GM12865 (cell line): ENCODE results near the gene GRK1.

Source experiments
- DNase-seq: peaks from one replicate; pipeline ENCODE4 v3.0.0; 2010; ENCODE audit warnings: low read depth
- H3K4me3 ChIP-seq: 2 replicates; pipeline ENCODE4 v1.5.1; 2011; ENCODE audit warnings: mild to moderate bottlenecking, low read depth, low read length, control low read depth
- TF ChIP-seq, protein P1 (sequence below): IDR thresholded peaks from 2 replicates; pipeline ENCODE4 v1.5.1; 2011; ENCODE audit warnings: low read length, control low read depth, low read depth, inconsistent platforms; ENCODE audit not compliant: insufficient read depth; ENCODE audit errors: missing control alignments

The GRK1 gene

DNA sequence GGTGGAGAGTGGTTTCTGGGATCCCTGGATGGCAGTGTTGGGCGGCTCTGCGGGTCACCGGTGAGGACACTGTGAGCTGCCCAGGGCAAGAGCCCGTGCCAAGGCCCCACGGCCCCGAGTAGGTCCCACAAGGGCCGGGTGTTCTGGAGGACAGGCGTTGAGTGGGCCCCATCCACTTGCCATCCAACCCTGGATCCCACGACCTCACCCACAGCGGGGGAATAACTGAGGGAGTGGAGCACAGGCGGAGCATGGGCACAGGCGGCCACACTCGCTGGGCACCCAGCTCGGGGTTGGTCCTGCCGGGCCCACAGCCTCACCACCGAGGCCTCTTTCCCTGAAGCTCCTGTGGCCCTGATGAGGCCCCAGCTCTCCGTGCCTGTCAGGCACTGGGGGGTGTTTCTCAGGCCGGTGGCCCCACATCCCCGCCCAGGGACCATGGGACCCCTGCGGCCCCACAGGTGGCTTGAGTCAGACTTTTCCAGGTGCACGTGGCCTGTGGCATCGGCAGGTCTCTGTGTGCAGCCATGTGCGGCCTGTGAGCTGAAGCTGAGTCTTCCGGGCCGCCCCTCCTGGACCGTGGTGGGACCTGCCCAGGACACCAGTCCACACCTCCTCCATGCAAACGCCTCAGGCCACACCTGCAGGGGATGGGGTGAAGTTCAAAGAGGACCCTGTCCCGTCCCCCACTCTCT, 108.6 kb downstream of the GRK1 start:
- TF ChIP-seq, protein P1, sequence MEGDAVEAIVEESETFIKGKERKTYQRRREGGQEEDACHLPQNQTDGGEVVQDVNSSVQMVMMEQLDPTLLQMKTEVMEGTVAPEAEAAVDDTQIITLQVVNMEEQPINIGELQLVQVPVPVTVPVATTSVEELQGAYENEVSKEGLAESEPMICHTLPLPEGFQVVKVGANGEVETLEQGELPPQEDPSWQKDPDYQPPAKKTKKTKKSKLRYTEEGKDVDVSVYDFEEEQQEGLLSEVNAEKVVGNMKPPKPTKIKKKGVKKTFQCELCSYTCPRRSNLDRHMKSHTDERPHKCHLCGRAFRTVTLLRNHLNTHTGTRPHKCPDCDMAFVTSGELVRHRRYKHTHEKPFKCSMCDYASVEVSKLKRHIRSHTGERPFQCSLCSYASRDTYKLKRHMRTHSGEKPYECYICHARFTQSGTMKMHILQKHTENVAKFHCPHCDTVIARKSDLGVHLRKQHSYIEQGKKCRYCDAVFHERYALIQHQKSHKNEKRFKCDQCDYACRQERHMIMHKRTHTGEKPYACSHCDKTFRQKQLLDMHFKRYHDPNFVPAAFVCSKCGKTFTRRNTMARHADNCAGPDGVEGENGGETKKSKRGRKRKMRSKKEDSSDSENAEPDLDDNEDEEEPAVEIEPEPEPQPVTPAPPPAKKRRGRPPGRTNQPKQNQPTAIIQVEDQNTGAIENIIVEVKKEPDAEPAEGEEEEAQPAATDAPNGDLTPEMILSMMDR, result no peak
- DNase-seq, result no peak

DNA sequence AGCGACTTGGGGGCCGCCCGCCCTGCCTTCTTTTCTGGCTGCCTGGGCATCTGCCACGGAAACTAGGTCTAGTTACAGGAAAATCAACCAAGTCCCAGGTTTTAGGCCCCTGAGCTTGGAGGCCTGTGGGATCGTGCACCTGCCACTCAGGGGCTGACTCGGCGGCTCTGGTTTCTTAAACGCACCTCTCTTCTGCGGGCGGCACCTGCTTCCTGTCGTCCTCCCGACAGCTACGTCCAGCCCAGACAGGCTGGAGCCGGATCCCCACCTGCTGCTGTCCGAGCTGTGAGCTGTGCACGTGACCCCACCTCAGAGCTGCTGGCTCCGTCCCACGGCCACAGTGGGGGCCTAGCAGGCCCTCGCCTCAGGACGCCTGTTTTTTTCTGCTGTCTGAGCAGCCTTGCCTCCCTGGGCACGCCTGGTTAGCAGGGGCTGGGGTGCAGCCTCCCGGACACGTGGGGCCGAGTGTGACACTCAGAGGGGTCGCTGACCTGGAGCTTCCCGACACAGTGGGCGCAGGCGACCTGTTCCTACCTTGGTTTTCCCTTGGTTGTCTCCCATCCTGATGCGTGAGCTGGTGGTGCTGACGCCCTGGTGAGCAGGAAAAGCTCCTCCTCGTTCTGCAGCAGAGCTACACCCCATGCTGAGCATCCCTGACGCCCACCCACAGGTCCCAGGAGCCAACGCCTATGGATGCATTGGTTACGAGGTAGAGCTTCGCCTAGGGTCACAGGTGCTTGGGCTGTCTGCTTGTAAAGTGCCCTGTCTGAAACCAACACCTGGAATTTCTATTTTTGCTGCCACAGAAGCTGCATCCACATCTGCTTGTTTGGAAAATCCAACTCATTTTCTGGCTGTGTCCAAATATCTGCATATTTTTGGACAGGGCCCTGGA, 109.5 kb downstream of the GRK1 start:
- no peak overlapping the region for H3K4me3 ChIP-seq
- TF ChIP-seq, protein P1, result no peak
- DNase-seq, result no peak

More for the DNA sequence above, 108.6 kb downstream of the GRK1 start:
- H3K4me3 ChIP-seq, result no peak overlapping the region

DNA sequence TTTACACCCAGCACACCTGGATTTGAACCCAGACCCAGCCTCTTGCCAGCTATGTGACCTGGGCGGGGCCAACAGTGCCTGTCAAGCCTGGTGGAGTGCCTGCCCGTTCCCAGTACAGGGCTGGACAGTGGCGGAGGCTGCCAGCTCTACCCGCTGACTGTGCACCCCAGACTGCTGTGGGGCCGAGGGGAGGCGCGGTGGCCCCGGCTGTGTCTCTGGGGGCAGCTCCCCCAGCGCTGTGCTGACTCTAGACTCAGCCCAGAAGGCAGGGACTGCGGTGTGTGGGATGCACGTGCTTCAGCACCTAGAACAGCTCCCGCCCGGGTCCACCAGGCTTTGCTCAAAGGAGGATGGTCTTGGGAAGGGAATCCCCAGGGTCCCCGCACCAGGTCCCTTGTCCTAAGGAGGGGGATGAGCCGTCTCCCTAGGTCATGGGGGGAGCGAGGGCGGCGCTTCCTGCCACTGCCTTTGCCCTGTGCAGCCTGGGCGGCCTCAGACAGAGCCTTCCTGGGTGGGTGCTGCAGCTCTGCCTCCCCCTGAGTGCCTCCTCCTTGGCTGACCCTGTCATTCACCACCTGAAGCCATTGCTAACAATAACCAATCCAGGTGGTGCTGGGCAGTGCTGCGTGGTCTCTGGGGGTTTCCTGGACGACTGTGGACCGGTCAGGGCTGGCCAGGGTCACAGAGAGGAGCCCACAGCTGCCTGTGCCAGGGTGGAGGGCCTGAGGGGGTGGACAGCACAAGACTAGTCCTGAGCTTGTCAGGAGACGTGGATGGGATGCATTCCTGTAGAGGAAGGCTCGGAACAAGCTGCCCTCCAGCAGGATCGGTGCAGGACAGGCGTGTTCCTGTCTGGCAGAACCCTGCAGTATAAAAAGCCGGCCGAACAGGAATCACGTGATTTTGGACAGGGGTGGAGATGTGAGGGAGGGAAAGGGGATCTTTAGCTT, 110.6 kb downstream of the GRK1 start:
- no peak for DNase-seq
- H3K4me3 ChIP-seq, result no peak overlapping the region
- TF ChIP-seq, protein P1, result no peak

DNA sequence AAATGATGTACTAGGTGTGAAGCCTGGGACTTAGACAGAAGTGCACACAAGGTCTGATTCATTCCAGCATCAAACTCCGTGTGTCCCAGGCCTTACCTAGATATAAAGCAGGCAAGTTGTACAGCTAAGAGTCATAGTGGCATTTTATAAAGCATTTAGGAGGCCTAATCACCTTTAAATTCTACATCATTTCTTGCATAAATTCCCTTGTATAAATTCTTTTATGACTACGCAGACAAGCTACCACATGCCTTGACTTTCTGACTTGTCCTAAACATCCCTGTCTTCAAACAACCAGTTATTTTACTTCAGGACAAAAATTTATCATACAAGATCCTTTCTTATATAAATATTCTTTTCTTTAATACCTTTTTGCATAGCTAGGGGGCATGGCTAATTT, 114.6 kb downstream of the GRK1 start:
- TF ChIP-seq, protein P1, result no peak
- no peak for DNase-seq
- H3K4me3 ChIP-seq, result no peak overlapping the region

DNA sequence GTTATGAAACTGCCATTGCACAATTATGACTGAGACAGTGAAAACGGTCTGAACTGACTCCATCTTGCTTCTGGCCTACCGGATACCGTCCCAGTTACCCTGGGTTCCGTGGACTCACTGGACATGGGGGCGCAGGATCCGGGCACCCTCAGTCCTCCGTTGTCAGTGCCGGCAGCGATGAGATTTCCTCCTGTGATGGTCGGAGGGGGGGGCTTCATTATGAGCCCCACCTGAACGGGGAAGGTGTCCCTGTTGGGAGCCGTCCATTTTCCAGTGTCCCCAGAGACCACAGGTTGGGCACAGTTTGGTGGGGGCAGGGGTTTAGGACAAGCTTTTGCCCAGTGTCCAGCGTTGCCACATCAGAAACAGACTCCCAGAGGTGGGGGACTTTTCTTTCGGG, 115.5 kb downstream of the GRK1 start:
- TF ChIP-seq, protein P1, result no peak
- no peak for DNase-seq
- H3K4me3 ChIP-seq, result no peak overlapping the region

DNA sequence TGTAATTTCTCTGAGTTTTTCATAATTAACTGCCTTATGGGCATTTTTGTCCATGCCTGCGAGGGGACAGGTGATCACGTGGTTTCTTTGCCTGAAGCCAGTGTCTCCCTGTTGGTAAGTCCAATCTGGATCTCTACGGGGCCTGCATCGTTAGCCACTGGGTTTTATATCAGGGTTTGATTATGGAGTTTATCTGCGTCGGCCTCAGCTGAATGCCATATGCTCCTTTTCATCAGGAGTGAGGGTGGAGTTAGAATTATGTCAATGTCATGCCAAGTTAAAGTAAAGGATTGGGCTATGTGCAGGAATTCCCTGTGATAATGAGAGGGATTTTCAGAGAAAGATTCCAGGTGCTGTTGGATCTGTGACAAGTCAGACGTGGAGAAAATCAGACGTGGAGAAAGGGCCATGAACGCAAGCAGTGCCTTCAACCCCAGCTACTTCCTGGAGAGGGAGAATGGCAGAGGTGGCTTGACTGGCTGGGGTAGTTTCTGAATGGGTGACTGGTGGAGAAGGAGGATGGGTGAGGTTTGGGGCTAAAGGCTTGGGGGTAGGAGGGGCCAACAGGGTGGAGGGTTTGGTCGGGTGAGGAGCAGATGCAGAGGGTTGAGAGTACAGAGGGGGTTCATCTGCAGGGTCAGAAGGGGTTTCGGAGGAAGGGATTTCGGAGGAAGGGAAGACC, 116.3 kb downstream of the GRK1 start:
- no peak for DNase-seq
- no peak overlapping the region for H3K4me3 ChIP-seq
- TF ChIP-seq, protein P1, result no peak
